Measurements from ENCODE around the gene OR8K5.

DNA sequence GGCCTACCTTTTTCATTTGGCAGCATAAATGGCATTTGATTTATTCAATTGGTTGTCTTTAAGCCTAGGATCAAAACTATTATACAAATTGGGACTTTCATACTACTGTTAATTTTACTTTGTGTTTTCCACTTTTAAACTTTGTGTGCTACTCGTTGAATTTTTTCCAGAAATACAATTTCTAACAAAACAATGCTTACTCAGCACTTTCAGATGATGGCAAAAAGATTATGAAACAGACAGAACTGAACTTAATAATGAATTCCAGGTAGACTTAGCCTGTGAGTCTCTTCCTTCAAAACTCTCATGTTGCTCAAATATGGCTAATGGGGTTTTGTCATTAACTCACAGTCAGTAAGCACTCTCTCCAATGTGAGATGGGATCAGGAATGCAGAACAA is 47.7 kb upstream of the OR8K5 start:
- TF ChIP-seq, protein P1, sequence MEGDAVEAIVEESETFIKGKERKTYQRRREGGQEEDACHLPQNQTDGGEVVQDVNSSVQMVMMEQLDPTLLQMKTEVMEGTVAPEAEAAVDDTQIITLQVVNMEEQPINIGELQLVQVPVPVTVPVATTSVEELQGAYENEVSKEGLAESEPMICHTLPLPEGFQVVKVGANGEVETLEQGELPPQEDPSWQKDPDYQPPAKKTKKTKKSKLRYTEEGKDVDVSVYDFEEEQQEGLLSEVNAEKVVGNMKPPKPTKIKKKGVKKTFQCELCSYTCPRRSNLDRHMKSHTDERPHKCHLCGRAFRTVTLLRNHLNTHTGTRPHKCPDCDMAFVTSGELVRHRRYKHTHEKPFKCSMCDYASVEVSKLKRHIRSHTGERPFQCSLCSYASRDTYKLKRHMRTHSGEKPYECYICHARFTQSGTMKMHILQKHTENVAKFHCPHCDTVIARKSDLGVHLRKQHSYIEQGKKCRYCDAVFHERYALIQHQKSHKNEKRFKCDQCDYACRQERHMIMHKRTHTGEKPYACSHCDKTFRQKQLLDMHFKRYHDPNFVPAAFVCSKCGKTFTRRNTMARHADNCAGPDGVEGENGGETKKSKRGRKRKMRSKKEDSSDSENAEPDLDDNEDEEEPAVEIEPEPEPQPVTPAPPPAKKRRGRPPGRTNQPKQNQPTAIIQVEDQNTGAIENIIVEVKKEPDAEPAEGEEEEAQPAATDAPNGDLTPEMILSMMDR (IDR thresholded peaks at IDR 0.05; ENCODE audit: low read depth, low read length), result no peak
- TF ChIP-seq, protein P2, sequence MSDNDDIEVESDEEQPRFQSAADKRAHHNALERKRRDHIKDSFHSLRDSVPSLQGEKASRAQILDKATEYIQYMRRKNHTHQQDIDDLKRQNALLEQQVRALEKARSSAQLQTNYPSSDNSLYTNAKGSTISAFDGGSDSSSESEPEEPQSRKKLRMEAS (IDR thresholded peaks at IDR 0.05; ENCODE audit: low read depth, low read length), result no peak
